ENCODE data around the gene CAPN9.

Gene CAPN9

DNA sequence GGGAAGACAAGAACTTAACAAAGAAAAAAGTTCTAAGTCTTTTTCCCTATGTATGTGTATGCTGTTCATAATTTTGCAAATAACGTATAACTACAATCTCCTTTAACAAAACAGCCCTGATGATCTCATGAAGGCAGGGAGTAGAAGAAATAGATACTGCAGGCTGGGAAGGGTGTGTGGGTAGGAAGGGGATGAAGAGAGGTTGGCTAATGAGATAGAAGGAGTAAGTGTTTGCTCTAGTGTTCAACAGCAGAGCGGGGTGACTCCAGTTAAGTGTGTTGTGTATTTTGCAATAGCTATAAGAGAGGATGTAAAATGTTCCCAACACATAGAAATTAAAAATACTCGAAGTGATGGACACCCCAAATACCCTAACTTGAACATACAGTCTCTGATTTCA lies 101.0 kb downstream of the CAPN9 start:
- Mint-ChIP-seq H3K9me3 (no peaks in the 10 kb centered on the region), H3K4me1 (no peaks in the 10 kb centered on the region), H3K36me3 (peaks cover 15% of the 10 kb centered on the region), H3K27ac (no peak overlapping the region), H3K4me3 (no peak overlapping the region), H3K27me3 (no peaks in the 10 kb centered on the region)

GRCh38 chr1:230849451-230850224 lies 102.5 kb downstream of the CAPN9 start:
- Mint-ChIP-seq H3K36me3 (peaks cover 12% of the 10 kb centered on the region), H3K4me1 (no peaks in the 10 kb centered on the region), H3K9me3 (no peaks in the 10 kb centered on the region), H3K27me3 (no peaks in the 10 kb centered on the region), H3K27ac (no peak overlapping the region), H3K4me3 (no peak overlapping the region)

DNA sequence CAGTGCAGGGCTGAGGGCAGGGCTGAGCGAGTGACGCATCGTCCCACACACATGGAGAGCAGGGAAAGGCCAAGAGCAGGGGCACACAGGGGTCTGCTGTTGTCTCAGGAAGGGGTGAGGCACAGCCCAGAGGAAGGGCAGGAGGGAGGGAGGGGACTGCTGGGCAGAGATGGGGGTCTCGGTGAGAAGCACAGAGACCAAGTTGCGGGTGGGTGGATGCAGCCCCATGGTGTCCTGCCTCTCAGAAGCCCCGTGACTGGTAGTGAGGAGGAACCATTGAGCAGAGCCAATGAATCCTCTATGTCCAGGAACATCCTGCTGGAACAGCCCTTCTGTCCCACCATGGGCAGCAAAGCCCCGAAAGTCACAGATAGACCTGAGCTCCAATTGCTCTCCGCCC lies 103.4 kb downstream of the CAPN9 start:
- Mint-ChIP-seq H3K27me3 (no peaks in the 10 kb centered on the region), H3K9me3 (no peaks in the 10 kb centered on the region), H3K4me3 (no peak overlapping the region), H3K36me3 (peaks cover 12% of the 10 kb centered on the region), H3K27ac (no peak overlapping the region), H3K4me1 (no peaks in the 10 kb centered on the region)

GRCh38 chr1:230851291-230851691 lies 104.1 kb downstream of the CAPN9 start:
- Mint-ChIP-seq H3K27ac (no peak overlapping the region), H3K27me3 (no peaks in the 10 kb centered on the region), H3K4me1 (no peaks in the 10 kb centered on the region), H3K36me3 (peaks cover 12% of the 10 kb centered on the region), H3K4me3 (no peak overlapping the region), H3K9me3 (no peaks in the 10 kb centered on the region)
